Hepatocyte (in vitro differentiated cells): Measurements from ENCODE around the gene C4BPA.

Experiments
- CTCF ChIP-seq: fragments of 200-600 bp; sonication (generic); IDR thresholded peaks from 2 replicates; pipeline ENCODE4 v1.5.1; 2016; ENCODE audit warnings: antibody characterized with exemption, mild to moderate bottlenecking; ENCODE audit not compliant: poor library complexity
- EZH2 ChIP-seq: fragments of 200-600 bp; sonication (generic); IDR thresholded peaks from 2 replicates; pipeline ENCODE4 v1.6.1; 2016; ENCODE audit warnings: antibody characterized with exemption, mild to moderate bottlenecking, borderline replicate concordance
- EZH2phosphoT487 ChIP-seq: fragments of 200-600 bp; sonication (generic); IDR thresholded peaks from one replicate; pipeline ENCODE4 v1.6.1; 2018; ENCODE audit warnings: antibody characterized with exemption, mild to moderate bottlenecking, low read depth, moderate library complexity; ENCODE audit not compliant: unreplicated experiment, severe bottlenecking

GRCh38 chr1:207072233-207072632 lies 31.8 kb upstream of the C4BPA start:
- TF ChIP-seq CTCF (no peak), EZH2phosphoT487 (no peak), EZH2 (no peak)
